Renal pelvis (tissue), 4 donors: ENCODE data around the gene TBC1D5. TPM values are rescaled to one million over a fixed set of nuclear protein-coding genes. Genes with fewer than 3 reads are reported as not detected.
"Not testable (repeated sequence)": the region's sequence is repeated elsewhere in the genome, so short reads cannot be mapped to it uniquely, and the experiment has no call there.

Experiments used
- DNase-seq: peaks from one replicate; pipeline ENCODE4 v3.0.0-alpha.2; 2013
- polyA plus RNA-seq, 3 donors: library from polyadenylated mRNA; unstranded; fragments of 120-200 nt; gene quantifications; one replicate each; pipeline ENCODE4 v1.2.1, GENCODE V29; 2013; ENCODE audit not compliant: insufficient read length in 3 of 3

TBC1D5 gene
- polyA plus RNA-seq, 3 donors = 46.4 to 52.8 (median 48.8) TPM

DNA sequence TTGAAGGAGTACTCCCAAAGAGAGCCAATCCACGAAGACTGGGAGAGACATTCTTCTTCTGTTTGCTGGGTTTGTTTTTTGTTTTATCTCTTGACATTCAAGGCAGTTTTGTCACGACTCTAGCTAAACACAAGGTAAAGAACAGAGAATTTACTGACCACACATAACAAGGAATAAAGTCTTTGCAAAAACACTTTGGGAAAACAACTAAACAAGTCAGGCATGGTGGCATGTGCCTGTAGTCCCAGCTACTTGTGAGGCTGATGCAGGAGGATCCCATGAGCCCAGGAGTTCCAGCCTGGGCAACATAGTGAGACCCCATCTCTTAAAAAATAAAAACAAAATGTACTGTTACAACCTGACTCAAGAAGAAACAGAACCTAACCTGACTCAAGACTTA is 28.0 kb downstream of the TBC1D5 start:
- DNase-seq = no peak

- DNase-seq = no peak
These were observed 33.1 kb downstream of the TBC1D5 start for GRCh38 chr3:17709236-17709810.

- no peak for DNase-seq
These were observed 34.5 kb downstream of the TBC1D5 start for GRCh38 chr3:17707813-17708543.

DNA sequence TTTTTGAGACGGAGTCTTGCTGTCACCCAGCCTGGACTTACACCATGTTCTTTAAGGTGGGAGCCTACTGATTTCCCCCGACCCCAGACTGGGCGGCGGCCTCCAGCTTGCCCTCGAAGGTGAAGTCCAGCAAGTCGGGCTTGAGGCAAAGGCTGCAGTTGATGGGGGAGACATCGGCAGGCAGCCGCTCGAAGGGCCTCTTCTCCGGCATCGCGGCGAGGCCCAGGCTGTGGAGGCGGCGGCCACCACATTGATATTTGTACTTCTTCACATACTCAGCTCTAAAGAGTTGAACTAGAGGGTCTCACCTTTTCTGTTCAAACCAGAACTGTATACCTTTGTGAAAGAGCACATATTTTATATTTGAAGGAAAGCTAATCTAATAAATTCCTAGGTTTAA is 36.4 kb downstream of the TBC1D5 start:
- DNase-seq = not testable (repeated sequence)

- not testable (repeated sequence) for DNase-seq
These were observed 42.6 kb downstream of the TBC1D5 start for GRCh38 chr3:17699815-17700214.

DNA sequence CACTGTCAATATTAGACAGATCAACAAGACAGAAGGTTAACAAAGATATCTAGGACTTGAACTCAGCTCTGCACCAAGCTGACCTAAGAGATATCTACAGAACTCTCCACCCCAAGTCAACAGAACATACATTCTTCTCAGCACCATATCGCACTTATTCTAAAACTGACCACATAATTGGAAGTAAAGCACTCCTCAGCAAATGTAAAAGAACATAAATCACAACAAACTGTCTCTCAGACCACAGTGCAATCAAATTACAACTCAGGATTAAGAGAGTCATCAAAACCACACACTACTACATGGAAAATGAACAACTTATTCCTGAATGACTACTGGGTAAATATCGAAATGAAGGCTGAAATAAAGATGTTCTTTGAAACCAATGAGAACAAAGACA is 46.8 kb downstream of the TBC1D5 start:
- not testable (repeated sequence) for DNase-seq

- not testable (repeated sequence) for DNase-seq
These were observed 48.8 kb downstream of the TBC1D5 start for GRCh38 chr3:17693670-17693999.

GRCh38 chr3:17692846-17693669 is 49.4 kb downstream of the TBC1D5 start:
- not testable (repeated sequence) for DNase-seq

GRCh38 chr3:17687566-17687965 is 54.9 kb downstream of the TBC1D5 start:
- DNase-seq = no peak

- DNase-seq = no peak
These were observed 55.8 kb downstream of the TBC1D5 start for GRCh38 chr3:17686613-17687012.

DNA sequence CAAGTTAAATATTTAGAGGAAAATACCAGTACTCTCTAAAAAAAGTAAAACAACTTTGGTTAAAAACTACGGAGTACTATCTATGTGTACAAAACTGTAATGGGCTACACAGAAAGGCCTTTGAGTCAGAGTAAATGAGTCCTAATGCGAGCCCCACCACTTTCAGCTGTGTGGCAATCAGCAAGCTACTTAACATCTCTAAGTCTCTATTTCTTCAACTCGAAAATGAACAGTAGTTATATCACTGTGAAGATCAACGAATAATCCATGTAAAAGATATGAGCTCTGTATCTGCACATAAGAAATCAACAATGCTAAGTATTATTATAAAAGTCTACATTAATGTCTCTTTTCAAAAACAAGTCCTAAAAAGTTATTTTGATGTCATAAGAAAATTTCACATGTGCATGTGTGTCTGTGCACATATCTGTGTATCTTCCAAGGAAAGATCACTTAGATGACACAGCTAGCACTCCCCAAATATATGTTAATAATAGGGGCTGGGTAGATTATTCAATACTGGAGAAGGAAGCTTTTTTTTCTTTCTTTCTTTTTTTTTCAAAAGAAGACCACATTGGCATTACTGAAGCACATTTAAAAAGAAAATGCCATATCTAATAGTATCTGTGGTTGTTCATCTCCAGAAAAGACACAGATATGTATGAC is 58.8 kb downstream of the TBC1D5 start:
- DNase-seq = no peak

DNA sequence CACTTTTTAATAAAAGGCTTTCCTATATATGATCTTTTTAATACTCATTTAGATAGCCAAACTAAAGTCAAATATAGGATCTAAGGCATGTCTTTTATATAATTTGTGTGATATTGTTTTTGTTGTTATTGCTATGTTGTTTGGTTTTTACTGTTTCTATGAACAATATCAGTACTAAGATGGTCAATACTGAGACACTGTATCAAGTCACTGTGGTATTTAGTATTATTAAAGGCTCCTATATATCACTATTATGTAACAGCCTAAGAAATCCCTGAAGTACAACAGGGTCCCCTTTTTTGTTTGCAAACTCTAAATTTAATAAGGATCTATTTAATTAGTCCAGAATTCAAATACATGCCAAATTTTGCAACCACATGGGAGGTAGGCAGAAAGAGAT is 61.9 kb downstream of the TBC1D5 start:
- no peak for DNase-seq

DNA sequence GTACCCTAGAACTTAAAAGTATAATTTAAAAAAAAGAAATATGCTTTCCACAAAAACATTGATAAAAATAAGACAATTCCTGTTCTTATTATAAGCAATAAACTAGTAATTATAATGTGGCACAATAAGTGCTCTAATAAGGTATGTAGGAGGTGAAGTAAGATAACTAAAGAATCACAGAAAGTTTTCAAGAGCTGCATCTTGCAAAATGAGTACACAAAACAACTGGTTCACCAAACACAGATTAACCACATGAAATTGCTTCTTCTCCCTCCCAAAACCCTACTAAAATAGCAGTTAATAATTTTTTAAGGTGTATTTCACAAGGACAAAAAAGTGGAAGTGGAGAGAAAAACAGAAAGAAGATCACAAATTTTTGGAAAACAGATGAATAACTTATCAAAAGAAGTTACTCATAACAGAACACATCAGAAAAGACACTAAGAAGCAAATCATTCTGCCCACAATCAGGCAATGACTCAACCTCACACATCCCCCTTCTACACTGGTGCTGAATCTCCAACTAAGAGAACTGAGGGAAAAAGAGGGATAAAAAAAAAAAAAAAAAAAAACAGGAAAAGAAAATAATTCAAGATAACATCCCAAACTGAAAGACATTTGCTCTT is 64.2 kb downstream of the TBC1D5 start:
- DNase-seq = no peak

GRCh38 chr3:17674082-17674686 is 68.2 kb downstream of the TBC1D5 start:
- DNase-seq = no peak

GRCh38 chr3:17672506-17672905 is 69.9 kb downstream of the TBC1D5 start:
- no peak for DNase-seq

- no peak for DNase-seq
These were observed 71.7 kb downstream of the TBC1D5 start for GRCh38 chr3:17670749-17671148.

DNA sequence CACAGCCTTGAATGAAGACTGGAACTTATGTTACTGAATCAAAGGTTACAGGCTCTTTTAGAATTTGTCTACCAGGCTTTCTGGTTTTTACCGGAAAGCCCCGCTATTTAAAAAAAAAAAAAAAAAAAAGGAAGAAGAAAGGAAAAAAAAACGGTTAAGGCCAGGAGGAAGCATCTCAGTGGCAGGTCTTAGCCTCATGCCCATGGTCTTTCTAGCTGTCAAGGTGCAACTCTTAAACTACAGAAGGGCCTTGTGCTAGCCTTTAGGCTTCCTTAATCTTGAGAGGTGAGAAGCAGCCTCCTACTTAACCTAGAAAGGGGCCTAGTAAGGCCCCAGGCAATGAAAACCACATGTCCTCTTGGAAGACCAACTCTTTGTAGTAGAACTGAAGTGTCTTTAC is 77.5 kb downstream of the TBC1D5 start:
- DNase-seq = no peak

- no peak for DNase-seq
These were observed 86.2 kb downstream of the TBC1D5 start for GRCh38 chr3:17656264-17656663.

DNA sequence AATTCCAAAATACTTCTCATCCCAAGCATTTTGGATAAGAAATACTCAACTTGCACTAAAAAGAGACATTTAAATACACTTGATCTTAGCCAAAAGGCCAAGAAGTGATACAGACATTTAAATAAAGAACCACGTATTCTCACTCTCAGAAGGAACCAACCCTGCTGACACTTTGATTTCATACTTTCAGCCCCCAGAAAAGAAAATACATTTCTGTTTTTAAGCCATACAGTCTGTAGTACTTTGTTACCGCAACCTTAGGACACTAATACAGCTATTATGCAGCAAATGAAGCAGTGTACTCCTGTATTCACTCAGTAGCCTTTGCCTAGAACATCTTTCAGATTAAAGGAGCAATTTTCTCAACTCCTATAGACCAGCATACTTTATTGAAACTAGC is 86.7 kb downstream of the TBC1D5 start:
- DNase-seq = no peak

- DNase-seq = not testable (repeated sequence)
These were observed 92.7 kb downstream of the TBC1D5 start for GRCh38 chr3:17649748-17650147.

DNA sequence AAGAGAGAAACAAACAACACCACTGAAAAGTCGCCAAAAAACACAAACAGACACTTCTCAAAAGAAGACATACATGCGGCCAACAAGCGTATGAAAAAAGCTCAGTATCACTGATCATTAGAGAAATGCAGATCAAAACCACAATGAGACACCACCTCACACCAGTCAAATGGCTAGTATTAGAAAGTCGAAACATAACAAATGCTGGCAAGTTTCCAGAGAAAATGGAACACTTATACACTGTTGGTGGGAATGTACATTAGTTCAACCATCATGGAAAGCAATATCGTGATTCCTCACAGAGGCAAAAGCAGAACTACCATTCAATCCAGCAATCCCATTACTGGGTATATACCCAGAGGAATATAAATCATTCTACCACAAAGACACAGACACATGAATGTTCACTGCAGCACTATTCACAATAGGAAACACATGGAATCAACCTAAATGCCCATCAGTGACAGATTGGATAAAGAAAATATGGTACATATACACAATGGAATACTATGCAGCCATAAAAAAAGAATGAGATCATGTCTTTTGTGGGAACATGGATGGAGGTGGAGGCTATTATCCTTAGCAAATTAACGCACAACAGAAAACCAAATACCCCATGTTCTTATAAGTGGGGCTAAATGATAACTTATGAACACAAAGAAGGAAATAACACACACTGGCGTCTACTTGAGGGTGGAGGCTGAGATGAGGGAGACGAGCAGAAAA is 93.6 kb downstream of the TBC1D5 start:
- DNase-seq = not testable (repeated sequence)
